Natural killer cell (primary cell): ENCODE measurements around the gene EEA1. TPM values are rescaled to one million over a fixed set of nuclear protein-coding genes. Genes with fewer than 3 reads are reported as not detected.

Experiments used
- ATAC-seq, 3 donors: fragments of 150-1000 bp in 2 of 3; fragments of 200-7000 bp in 1 of 3; cut with Tn5 transposase; 1 replicate in 1 of 3; 2 replicates in 2 of 3; pipeline ENCODE4 v1.10.0; 2021; ENCODE audit warnings: mild to moderate bottlenecking in 2 of 3, moderate library complexity in 2 of 3
- DNase-seq, 2 donors: peaks; one replicate each; pipeline versions ENCODE4 v3.0.0 to v3.0.0-alpha.2; 2013 to 2021; ENCODE audit warnings: mixed read lengths in 1 of 2
- H3K27ac ChIP-seq: one replicate; pipeline ENCODE4 v1.5.1; 2013; ENCODE audit warnings: mild to moderate bottlenecking, low read length
- H3K27me3 ChIP-seq: one replicate; pipeline ENCODE4 v1.6.1; 2013; ENCODE audit warnings: low read length; ENCODE audit not compliant: control insufficient read depth, insufficient read depth
- H3K36me3 ChIP-seq: one replicate; pipeline ENCODE4 v1.6.1; 2013; ENCODE audit warnings: low read length; ENCODE audit not compliant: control insufficient read depth, insufficient read depth
- H3K4me1 ChIP-seq: one replicate; pipeline ENCODE4 v1.6.1; 2013; ENCODE audit warnings: low read length; ENCODE audit not compliant: control insufficient read depth, insufficient read depth
- H3K4me3 ChIP-seq: one replicate; pipeline ENCODE4 v1.5.1; 2013; ENCODE audit warnings: low read length
- H3K9me3 ChIP-seq: one replicate; pipeline ENCODE4 v1.6.1; 2013; ENCODE audit warnings: low read length; ENCODE audit not compliant: control insufficient read depth, insufficient read depth
- H3K27ac Mint-ChIP-seq, 2 donors: one replicate each; pipeline ENCODE4 v1.8.0; 2022; ENCODE audit warnings: mild to moderate bottlenecking in 2 of 2, mixed read lengths in 2 of 2, moderate library complexity in 1 of 2
- H3K27me3 Mint-ChIP-seq, 2 donors: one replicate each; pipeline ENCODE4 v1.8.0; 2022; ENCODE audit warnings: low read depth in 2 of 2, mixed read lengths in 2 of 2
- H3K36me3 Mint-ChIP-seq: one replicate; pipeline ENCODE4 v1.8.0; 2022; ENCODE audit warnings: mixed read lengths
- H3K4me1 Mint-ChIP-seq, 2 donors: one replicate each; pipeline ENCODE4 v1.8.0; 2022; ENCODE audit warnings: mixed read lengths in 2 of 2
- H3K4me3 Mint-ChIP-seq: one replicate; pipeline ENCODE4 v1.8.0; 2022; ENCODE audit warnings: mild to moderate bottlenecking, moderate library complexity, mixed read lengths
- H3K9me3 Mint-ChIP-seq, 2 donors: one replicate each; pipeline ENCODE4 v1.8.0; 2022; ENCODE audit warnings: mixed read lengths in 2 of 2
- WGBS: methylation state at CpG from one replicate; pipeline ENCODE4 v1.1.7; 2013; ENCODE audit warnings: missing lambda C conversion rate; ENCODE audit not compliant: insufficient coverage; 5-methylcytosine and 5-hydroxymethylcytosine counted together
- intact Hi-C: fragments of 100-400 bp; cut with micrococcal nuclease; formaldehyde crosslinking; loops from one replicate; pipeline ENCODE4 v1.14.2; 2022
- total RNA-seq, 4 donors: library from RNA; stranded (reverse); fragments of 120-200 nt in 1 of 4; gene quantifications; one replicate each; pipeline versions ENCODE4 v1.2.3 to v1.2.4, GENCODE V29; 2013 to 2022
- TF ChIP-seq, protein P1 (sequence below): fragments of 200-600 bp; IDR thresholded peaks from one replicate; pipeline ENCODE4 v1.8.0; 2022; ENCODE audit warnings: antibody characterized with exemption

The EEA1 gene
- total RNA-seq, 3 donors from 2014 or later (not counting 1 experiment from before 2014, with no cell fraction given), result 15.0 to 20.0 (median 15.0) TPM

DNA sequence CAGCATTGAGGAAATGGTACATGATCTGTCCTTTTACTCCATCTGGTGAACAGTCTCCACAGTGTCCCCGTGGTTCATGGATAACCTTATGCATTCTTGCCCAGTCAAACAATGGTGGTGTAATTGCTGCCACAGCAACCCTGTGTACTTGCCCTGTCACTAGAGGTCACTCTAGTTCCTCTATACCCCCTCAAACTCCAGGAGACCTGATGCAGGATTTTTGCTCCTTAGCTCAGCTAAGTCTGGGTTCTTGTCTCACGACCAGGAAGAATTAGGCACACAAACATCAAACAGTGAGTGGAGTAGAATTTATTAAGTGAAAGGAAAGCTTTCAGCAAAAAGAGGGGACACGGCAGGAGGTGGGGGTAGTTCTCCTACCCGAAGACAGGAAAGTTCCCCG is 24.7 kb upstream of the EEA1 start:
- intact Hi-C loops, result no loop called here
- TF ChIP-seq, protein P1, sequence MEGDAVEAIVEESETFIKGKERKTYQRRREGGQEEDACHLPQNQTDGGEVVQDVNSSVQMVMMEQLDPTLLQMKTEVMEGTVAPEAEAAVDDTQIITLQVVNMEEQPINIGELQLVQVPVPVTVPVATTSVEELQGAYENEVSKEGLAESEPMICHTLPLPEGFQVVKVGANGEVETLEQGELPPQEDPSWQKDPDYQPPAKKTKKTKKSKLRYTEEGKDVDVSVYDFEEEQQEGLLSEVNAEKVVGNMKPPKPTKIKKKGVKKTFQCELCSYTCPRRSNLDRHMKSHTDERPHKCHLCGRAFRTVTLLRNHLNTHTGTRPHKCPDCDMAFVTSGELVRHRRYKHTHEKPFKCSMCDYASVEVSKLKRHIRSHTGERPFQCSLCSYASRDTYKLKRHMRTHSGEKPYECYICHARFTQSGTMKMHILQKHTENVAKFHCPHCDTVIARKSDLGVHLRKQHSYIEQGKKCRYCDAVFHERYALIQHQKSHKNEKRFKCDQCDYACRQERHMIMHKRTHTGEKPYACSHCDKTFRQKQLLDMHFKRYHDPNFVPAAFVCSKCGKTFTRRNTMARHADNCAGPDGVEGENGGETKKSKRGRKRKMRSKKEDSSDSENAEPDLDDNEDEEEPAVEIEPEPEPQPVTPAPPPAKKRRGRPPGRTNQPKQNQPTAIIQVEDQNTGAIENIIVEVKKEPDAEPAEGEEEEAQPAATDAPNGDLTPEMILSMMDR, result no peak
- no peaks in the 10 kb centered on the region for H3K36me3 Mint-ChIP-seq
- Histone ChIP-seq H3K4me3 (no peak overlapping the region), H3K27me3 (no peaks in the 10 kb centered on the region), H3K4me1 (no peaks in the 10 kb centered on the region), H3K36me3 (no peaks in the 10 kb centered on the region), H3K27ac (no peak overlapping the region), H3K9me3 (no peaks in the 10 kb centered on the region)
- no peaks in the 10 kb centered on the region for H3K27me3 Mint-ChIP-seq
- no peak overlapping the region for H3K4me3 Mint-ChIP-seq
- WGBS, result 83% methylated on average over 5 of the region's 5 CpGs
- H3K9me3 Mint-ChIP-seq, result no peaks in the 10 kb centered on the region
- no peak overlapping the region for H3K27ac Mint-ChIP-seq
- DNase-seq, result no peak
- H3K4me1 Mint-ChIP-seq, result no peaks in the 10 kb centered on the region
- no peak for ATAC-seq

DNA sequence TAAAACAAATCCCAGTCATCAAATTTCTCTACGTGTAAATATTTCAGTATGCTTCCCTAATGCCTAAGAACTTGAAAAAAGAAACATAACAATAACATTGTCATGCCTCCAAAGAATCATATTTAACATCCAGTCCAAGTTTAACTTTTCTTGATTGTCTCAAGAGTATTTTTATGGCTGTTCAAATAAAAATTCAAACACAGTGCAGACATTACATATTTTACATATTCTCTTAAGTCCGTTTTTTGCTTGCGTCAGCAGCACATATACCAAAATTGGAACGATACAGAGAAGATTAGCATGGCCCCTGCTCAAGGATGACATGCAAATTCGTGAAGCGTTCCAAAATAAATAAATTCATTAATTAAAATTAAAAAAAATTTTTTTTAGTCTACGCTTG is 23.3 kb upstream of the EEA1 start:
- no peak overlapping the region for H3K27ac Mint-ChIP-seq
- Histone ChIP-seq H3K36me3 (no peaks in the 10 kb centered on the region), H3K27me3 (no peaks in the 10 kb centered on the region), H3K9me3 (no peaks in the 10 kb centered on the region), H3K4me3 (no peak overlapping the region), H3K4me1 (no peaks in the 10 kb centered on the region), H3K27ac (no peak overlapping the region)
- H3K4me3 Mint-ChIP-seq, result no peak overlapping the region
- ATAC-seq (no peak), DNase-seq (no peak)
- intact Hi-C loops, result no loop called here
- H3K4me1 Mint-ChIP-seq, result no peaks in the 10 kb centered on the region
- 82% methylated on average over 5 of the region's 7 CpGs for WGBS
- TF ChIP-seq, protein P1, result no peak
- H3K27me3 Mint-ChIP-seq, result no peaks in the 10 kb centered on the region
- H3K9me3 Mint-ChIP-seq, result peaks cover 0 to 3% of the 10 kb centered on the region in 2 donors
- H3K36me3 Mint-ChIP-seq, result no peaks in the 10 kb centered on the region

DNA sequence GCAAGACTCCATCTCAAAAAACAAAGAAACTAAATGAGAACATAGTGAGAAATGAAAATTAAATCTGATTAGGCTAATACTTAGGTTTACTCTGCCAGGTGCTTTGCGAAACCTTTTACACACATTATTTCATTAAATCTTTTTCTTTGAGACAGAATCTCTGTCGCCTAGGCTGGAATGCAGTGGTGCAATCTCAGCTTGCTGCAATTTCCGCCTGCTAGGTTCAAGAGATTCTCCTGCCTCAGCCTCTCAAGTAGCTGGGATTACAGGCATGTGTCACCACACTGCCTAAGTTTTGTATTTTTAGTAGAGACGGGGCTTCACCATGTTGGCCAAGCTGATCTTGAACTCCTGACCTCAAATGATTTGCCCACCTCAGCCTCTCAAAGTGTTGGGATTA is 21.9 kb upstream of the EEA1 start:
- no peak overlapping the region for H3K27ac Mint-ChIP-seq
- H3K4me1 ChIP-seq, result no peaks in the 10 kb centered on the region
- no peaks in the 10 kb centered on the region for H3K36me3 Mint-ChIP-seq
- WGBS, result 97% methylated on average over 4 of the region's 4 CpGs
- TF ChIP-seq, protein P1, result no peak
- no peak overlapping the region for H3K4me3 Mint-ChIP-seq
- H3K27me3 ChIP-seq, result no peaks in the 10 kb centered on the region
- H3K4me3 ChIP-seq, result no peak overlapping the region
- intact Hi-C loops, result no loop called here
- H3K9me3 ChIP-seq, result no peaks in the 10 kb centered on the region
- H3K27ac ChIP-seq, result no peak overlapping the region
- no peaks in the 10 kb centered on the region for H3K36me3 ChIP-seq
- no peaks in the 10 kb centered on the region for H3K27me3 Mint-ChIP-seq
- no peak for ATAC-seq
- H3K4me1 Mint-ChIP-seq, result no peaks in the 10 kb centered on the region
- no peak for DNase-seq
- peaks cover 0 to 3% of the 10 kb centered on the region in 2 donors for H3K9me3 Mint-ChIP-seq

DNA sequence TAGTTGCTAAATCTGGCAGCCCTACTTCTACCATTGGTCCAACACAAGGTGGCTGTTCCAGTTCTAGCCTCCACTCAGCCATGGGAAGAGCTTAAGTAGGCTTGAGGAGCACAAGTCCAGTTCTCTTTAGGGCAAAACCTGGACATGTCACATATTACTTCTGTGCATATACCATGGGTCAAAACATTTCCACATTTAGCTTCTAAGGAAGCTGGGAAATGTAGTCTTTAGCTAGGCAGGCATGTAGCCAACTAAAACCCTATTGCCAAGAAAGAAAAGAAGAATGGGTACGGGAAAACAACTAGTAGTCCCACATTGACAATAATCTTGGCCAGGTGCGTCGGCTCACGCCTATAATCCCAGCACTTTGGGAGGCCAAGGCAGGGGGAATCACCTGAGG is 20.9 kb upstream of the EEA1 start:
- TF ChIP-seq, protein P1, result no peak
- Mint-ChIP-seq H3K27ac (no peak overlapping the region), H3K9me3 (peaks cover 0 to 3% of the 10 kb centered on the region in 2 donors), H3K27me3 (peaks cover 0 to 3% of the 10 kb centered on the region in 2 donors), H3K4me1 (no peaks in the 10 kb centered on the region), H3K4me3 (no peak overlapping the region), H3K36me3 (no peaks in the 10 kb centered on the region)
- no peaks in the 10 kb centered on the region for H3K36me3 ChIP-seq
- H3K4me1 ChIP-seq, result no peaks in the 10 kb centered on the region
- WGBS, result 95% methylated on average over 4 of the region's 4 CpGs
- no peak overlapping the region for H3K4me3 ChIP-seq
- H3K27ac ChIP-seq, result no peak overlapping the region
- DNase-seq (no peak), ATAC-seq (no peak)
- no peaks in the 10 kb centered on the region for H3K9me3 ChIP-seq
- no peaks in the 10 kb centered on the region for H3K27me3 ChIP-seq
- intact Hi-C loops, result no loop called here
